Stimulated activated CD8-positive, alpha-beta memory T cell treated with anti-CD3 and anti-CD28 coated beads, Interleukin-7, amount 100 ng/mL, for 4 hours (primary cell): ENCODE results near the gene LYPD8.

Experiments used
- DNase-seq, 2 donors: peaks; one replicate each; pipeline ENCODE4 v3.0.0-alpha.2; 2020; ENCODE audit warnings: low read depth in 2 of 2

LYPD8 gene

DNA sequence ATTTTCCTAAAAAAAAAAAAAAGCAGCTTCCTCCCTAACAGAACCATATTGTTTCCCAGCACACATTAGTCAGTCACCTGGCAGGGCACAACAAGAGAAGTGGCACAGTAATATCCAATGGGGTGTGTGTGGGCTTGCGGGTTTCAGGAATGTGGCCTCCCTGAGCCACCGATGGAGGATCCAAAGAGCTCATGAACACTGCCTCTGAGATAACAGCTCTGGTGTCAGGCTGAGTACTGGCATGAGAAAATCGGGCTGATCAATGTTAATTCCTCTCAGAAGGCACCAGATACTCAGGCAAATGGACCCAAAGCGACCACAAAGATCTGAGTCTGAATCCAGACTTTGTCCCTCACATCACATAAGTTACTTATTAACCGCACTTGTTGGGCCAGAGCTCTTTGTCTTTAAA is 2.2 kb upstream of the LYPD8 start:
- DNase-seq, result no peak

DNA sequence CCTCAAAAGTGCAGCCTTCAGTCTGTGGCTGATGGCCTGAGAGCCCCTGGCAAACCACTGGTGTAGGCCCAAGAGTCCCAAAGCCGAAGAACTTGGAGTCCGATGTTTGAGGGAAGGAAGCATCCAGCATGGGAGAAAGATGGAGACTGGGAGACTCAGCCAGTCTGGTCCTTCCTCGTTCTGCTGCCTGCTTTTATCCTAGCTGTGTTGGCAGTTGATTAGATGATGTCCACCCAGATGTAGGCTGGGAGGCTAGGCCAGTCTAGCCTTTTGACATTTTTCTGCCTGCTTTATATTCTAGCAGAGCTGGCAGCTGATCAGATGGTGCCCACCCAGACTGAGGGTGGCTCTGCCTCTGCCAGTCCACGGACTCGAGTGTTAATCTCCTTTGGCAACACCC is 1.1 kb upstream of the LYPD8 start:
- DNase-seq, result no peak

DNA sequence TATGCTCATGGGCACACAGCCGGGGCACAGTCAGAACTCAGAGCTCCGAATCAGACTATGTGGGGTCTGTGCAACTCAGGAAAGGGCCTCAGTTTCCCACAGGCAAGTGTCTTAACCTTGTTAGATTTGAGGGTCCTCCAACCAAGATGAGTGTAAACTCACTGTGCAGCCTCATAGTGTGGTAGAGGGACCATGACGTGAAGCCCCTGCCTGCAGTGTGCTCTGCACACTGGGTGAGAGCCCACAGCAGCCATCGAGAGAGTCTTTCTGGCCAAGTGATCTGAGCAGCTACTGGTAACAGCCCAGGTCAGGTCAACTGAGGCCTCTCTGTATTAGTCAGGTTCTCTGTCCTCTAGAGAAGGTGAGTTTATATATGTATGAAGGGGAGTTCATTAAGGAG is 592 bp upstream of the LYPD8 start:
- no peak for DNase-seq

DNA sequence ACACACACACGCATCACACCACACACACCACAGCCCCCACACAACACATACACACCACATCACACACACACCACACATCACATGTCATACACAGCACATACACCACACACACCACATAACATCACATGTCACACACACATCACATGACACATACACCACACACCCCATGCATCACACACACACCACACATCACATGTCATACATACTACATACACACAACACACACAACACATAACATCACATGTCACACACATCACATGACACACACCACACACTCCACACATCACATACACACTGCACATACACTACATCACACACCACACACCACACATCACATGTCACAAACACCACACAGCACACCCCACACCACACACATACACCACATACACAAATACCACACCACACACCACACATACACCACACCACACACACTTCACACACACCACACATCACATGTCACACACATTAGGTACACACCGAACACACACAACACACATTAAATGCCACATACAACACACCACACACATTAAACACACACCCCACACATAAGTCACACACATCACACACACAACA is 1.8 kb downstream of the LYPD8 start:
- no peak for DNase-seq

DNA sequence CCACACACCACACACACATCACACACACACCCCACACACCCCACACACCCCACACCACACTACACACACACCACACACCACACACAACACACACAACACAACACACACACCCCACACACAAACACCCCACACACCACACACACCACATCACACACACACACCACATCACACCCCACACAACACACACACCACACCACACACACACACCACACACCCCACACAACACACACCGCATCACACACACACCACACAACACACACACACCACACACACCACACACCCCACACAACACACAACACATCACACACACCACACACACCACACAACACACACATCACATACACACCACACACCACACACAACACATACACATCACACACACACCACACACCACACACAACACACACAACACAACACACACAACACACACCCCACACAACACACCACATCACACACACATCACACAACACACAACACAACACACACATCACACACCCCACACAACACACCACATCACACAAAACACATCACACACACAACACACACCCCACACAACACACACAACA is 2.4 kb downstream of the LYPD8 start:
- no peak for DNase-seq

GRCh38 chr1:248752161-248753028 is 3.2 kb downstream of the LYPD8 start:
- DNase-seq, result no peak

DNA sequence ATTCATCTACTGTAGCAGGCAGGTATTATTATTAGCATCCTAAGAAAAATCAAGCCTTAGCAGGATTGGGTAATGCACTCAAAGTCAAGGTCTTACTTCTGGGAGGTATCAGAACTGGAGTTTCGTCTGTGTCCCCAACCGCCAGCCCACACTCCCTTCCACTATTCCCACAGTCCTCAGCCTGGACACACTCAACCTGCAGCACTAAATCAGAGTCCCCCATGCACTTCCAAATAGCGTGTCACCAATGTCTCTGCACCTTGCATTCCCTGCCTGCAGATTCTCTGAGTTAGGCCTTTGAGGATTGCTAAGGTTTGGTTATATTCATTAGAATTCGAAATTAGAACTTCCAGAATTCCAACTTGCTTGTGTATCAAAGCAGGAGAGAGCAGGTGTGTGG is 3.9 kb downstream of the LYPD8 start:
- no peak for DNase-seq

- DNase-seq, result no peak
These were observed 4.4 kb downstream of the LYPD8 start for GRCh38 chr1:248751142-248751541.

DNA sequence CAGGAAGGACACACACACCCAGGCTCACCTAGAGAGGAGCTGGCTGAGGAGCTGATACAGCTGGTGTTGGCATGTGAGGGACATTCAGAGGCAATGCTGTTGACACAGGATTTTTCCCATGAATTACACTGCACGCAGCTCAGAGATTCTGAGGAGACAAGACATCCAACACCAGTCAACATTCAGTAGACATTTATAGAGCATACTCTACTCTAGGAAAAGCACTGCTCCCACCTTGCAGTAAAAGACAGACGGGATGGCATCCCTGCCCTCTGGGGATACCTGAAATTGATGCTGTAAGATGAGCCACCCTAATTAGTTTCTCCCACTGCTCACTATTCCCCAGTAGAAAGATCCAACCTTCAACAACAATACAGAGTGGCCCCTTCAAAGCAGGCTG is 5.1 kb downstream of the LYPD8 start:
- DNase-seq, result no peak

GRCh38 chr1:248748211-248748610 is 7.3 kb downstream of the LYPD8 start:
- no peak for DNase-seq

DNA sequence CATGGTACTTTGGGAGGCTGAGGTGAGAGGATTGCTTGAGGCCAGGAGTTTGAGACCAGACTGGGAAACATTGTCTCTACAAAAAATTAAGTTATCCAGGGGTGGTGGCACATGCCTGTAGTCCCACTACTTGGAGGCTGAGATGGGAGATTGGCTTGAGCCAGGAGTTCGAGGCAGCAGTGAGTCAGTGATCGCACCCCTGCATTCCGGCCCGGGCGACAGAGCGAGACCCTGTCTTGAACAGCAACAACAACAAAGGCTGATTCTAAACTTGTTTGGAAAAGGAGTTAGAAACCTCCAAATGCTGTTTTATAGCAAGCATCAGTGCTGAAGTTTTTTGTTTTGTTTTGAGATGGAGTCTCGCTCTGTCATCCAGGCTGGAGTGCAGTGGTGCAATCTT is 14.7 kb downstream of the LYPD8 start:
- DNase-seq, result no peak

GRCh38 chr1:248739572-248740205 is 15.9 kb downstream of the LYPD8 start:
- DNase-seq, result no peak

- DNase-seq, result no peak
These were observed 18.1 kb downstream of the LYPD8 start for GRCh38 chr1:248737457-248737856.

GRCh38 chr1:248736977-248737376 is 18.6 kb downstream of the LYPD8 start:
- no peak for DNase-seq

DNA sequence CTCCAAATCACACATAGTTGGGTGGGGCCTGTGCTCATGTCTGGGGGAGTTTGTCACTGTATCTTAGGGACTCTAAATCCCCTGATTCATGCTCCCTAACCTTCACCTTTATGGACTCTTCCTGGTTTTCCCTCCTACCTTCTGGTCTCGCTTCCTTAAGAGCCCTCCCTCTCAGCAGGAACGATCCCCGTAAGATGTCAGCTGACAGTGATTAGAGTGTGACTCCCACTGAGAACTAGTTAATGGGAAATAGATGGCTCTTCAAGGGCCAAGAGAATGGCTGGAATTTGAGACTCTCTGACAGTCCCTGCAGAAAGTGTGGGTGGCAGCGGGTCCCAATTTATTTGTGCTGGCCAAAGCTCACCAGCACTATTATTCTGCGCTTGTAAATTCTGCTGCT is 22.0 kb downstream of the LYPD8 start:
- DNase-seq, result no peak

DNA sequence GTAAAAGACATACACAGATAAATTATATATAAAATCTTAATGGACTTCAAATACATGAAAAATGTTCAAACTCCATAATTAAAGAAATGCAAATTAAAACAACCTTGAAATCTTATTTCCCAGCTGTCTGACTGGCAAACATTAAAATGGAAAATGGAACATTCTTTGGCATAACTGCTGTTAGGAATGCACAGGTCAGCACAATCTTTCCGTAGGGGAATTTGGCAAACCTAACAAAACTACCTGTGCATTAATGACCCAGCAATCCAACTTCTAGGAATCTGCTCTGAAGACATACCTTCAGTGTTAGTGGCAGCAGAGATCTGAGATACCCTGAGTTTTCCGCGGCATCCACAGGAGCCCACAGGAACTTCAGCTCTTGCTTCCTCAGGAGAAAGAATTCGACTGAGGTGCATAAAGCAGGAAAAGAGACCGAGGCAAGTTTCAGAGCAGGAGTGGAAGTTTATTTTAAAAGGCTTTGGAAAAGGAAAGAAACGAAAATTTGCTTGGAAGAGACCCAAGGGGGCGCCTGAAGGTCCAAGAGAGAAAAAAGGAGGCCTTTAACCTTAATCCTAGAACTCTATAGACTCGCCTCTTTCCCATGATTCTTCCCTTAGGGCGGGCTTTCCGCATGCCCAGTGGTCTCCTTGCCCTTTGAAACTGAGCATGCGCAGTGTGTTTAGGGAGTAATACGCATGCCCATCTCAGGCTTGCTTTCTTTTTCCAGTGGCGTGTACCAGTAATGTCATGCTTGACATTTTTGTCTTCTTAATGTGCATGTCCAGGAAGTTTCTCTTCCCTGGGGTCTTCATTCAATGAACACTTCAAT is 24.8 kb downstream of the LYPD8 start:
- no peak for DNase-seq

GRCh38 chr1:248714248-248714647 is 41.3 kb downstream of the LYPD8 start:
- DNase-seq, result no peak

- no peak for DNase-seq
These were observed 45.2 kb downstream of the LYPD8 start for GRCh38 chr1:248710305-248710900.

GRCh38 chr1:248704606-248705005 is 51.0 kb downstream of the LYPD8 start:
- DNase-seq, result no peak

DNA sequence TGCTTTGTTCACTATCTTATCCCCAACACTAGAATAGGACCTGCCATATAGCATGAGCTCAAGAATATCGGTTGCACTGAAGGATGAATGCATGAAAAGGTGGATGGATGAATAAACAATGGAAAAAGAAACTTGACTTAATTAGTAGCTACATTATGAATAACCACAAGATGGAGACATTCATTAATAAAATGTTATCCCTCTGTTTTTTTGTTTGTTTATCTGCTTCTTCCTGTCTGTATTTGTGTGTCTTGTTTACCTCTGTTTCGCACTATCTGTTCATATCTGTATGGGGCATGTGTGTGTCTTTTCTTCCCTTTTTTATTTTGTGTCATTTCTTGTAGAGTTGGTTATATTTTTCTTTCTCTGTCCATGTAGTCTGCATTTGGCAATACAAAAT is 51.9 kb downstream of the LYPD8 start:
- no peak for DNase-seq

DNA sequence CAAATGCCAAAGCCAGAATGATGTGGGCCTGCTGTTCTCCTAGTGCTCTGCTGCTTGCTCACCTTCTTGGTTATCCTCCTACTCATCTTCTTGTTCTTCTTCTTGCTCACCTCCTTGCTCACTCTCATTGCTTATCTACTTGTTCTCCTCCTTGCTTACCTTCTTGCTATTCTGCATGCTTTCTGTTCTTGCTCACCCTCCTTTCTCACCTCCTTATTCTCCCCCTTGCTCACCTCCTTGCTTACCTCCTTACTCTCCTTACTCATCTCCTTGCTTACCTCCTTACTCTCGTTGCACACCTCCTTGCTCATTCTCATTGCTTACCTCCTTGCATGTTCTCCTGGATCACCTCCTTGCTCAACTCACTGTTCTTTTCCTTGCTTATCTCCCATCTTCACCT is 52.8 kb downstream of the LYPD8 start, which contains the start of gene OR14I1:
TSS of gene OR14I1 (minus strand) at position 53 of the 400 bp plus-strand sequence.
- DNase-seq, result no peak
